Gastroesophageal sphincter (tissue), 3 donors: Measurements from ENCODE around the gene TFAM.

Experiments used
- POLR2A ChIP-seq, 2 donors: fragments of 450-650 bp; IDR thresholded peaks; one replicate each; pipeline ENCODE4 v1.6.1; 2017; ENCODE audit warnings: antibody characterized with exemption in 2 of 2, mild to moderate bottlenecking in 2 of 2, moderate library complexity in 1 of 2
- TF ChIP-seq, protein P1 (sequence below), 4 experiments: fragments of 200-600 bp in 2 of 4; fragments of 450-650 bp in 2 of 4; sonication (generic) in 1 of 4; IDR thresholded peaks; one replicate each; pipeline ENCODE4 v1.5.1; 2017 to 2019; ENCODE audit warnings: antibody characterized with exemption in 4 of 4, mild to moderate bottlenecking in 2 of 4, moderate library complexity in 2 of 4

DNA sequence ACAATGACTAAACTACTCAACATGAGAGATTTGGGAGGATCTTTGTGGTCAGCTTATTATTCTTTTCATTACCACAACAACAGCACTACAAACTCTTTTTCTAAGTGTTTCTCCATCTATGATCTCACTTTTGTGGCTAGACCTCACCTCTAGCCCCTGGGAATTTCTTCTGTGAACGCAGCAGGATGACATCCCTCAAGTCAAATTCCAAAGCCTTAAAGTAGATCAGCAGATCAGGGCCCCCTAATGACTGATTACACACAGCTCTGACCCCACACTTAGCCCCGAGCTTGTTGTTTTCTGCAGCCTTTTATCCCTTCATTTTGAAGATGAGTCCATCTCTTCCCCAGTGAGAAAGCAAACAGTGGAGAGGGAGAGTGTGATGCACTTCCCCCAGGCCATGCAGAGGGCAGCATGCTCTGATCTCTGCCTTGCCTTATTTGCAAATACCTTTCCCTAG lies 27.3 kb downstream of the TFAM start:
- TF ChIP-seq, protein P1, sequence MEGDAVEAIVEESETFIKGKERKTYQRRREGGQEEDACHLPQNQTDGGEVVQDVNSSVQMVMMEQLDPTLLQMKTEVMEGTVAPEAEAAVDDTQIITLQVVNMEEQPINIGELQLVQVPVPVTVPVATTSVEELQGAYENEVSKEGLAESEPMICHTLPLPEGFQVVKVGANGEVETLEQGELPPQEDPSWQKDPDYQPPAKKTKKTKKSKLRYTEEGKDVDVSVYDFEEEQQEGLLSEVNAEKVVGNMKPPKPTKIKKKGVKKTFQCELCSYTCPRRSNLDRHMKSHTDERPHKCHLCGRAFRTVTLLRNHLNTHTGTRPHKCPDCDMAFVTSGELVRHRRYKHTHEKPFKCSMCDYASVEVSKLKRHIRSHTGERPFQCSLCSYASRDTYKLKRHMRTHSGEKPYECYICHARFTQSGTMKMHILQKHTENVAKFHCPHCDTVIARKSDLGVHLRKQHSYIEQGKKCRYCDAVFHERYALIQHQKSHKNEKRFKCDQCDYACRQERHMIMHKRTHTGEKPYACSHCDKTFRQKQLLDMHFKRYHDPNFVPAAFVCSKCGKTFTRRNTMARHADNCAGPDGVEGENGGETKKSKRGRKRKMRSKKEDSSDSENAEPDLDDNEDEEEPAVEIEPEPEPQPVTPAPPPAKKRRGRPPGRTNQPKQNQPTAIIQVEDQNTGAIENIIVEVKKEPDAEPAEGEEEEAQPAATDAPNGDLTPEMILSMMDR (IDR thresholded peaks at IDR 0.05): no peak
- TF ChIP-seq POLR2A (IDR thresholded peaks at IDR 0.05): no peak
